IPS-18a (cell line): ENCODE data around the gene RGS11.
A peak's percentile ranks its signal among the peaks of the same experiment; 100 is the strongest.

Experiments used
- H3K27ac ChIP-seq: one replicate; pipeline ENCODE4 v1.5.1; 2013; ENCODE audit warnings: low read length
- H3K27me3 ChIP-seq: one replicate; pipeline ENCODE4 v1.6.1; 2013; ENCODE audit warnings: mild to moderate bottlenecking, low read length; ENCODE audit not compliant: control insufficient read depth, insufficient read depth
- H3K36me3 ChIP-seq: one replicate; pipeline ENCODE4 v1.6.1; 2013; ENCODE audit warnings: low read depth, low read length; ENCODE audit not compliant: control insufficient read depth
- H3K4me1 ChIP-seq: one replicate; pipeline ENCODE4 v1.6.1; 2013; ENCODE audit warnings: low read depth, low read length; ENCODE audit not compliant: control insufficient read depth
- H3K4me3 ChIP-seq: one replicate; pipeline ENCODE4 v1.5.1; 2013; ENCODE audit warnings: low read length
- H3K9ac ChIP-seq: one replicate; pipeline ENCODE4 v1.6.1; 2013; ENCODE audit warnings: mild to moderate bottlenecking, low read length, moderate library complexity
- H3K9me3 ChIP-seq: one replicate; pipeline ENCODE4 v1.6.1; 2013; ENCODE audit warnings: low read depth, low read length; ENCODE audit not compliant: control insufficient read depth

The RGS11 gene

DNA sequence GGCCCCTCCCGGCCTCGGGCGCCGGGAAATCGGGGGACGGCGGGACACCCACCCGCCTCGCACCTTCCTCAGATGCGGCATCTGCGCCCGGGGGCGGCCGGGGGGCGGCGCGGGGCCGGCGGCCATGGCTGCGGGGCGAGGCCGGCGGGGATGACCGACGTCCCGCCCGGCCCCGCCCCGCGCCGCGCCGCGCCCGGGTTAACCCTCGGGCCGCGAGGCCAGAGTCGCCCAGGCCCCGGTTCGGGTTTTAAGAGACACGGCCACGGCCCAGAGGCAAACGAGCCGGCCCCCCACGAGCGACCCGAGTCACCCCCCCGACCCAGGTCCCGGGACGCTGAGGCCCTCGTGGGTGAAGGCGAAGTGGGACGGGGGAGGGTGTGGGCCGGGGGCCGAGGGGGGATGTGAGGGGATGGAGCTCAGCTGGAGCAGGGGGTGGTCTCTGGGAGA is at the start of gene RGS11:
Gene RGS11, minus strand, starts transcription at position 159 of the 447 bp plus-strand sequence. Its CDS starts 33 bp downstream, at position 126.
- peaks cover 49% of the 10 kb centered on the region for H3K27me3 ChIP-seq
- H3K9ac ChIP-seq: no peak within 1 kb of the TSS
- H3K4me1 ChIP-seq: no peaks in the 10 kb centered on the region
- H3K27ac ChIP-seq: no peak within 1 kb of the TSS
- no peaks in the 10 kb centered on the region for H3K9me3 ChIP-seq
- no peaks in the 10 kb centered on the region for H3K36me3 ChIP-seq
- peak within 1 kb of the TSS; percentile 53 for H3K4me3 ChIP-seq

DNA sequence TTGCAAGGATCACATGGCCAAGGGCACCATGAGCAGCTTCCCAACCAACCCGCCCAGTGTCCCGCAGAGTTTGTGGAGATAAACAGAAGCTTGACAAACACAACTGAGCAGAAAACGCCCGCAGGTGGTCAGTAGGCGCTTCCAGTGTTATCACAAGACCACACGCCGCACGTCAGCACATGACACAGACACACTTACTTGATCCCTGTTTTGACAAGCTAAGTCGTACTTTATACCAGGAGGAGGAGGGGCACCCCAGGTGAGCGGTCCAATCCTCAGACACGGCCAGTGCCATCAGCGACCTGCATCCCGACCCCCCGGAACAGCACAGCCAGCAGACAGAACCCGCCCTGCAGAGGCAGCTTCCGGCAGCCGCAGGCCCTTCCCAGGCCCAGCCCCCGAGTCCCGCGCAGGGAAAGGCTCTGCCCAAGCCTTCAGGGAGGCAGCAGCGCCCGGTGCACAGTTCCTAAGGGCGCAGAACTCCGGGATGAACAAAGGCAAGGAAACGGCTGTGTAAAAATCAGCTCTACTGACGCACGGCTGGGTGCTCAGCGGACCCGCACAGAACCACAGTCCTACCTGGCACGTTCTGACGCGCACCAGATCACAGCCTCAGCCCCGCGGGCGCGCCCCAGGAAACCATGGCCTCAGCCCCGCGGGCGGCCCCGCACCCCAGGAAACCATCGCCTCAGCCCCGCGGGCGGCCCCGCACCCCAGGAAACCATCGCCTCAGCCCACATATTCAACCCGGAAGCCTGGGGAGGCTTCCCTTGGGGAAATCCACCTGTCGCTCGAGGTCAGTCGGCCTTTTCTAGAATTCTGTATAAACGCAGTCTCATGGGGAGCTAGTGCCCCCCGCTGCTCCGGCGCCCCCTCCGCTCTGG is 48.9 kb upstream of the RGS11 start:
- H3K9me3 ChIP-seq: no peaks in the 10 kb centered on the region
- H3K27me3 ChIP-seq: no peaks in the 10 kb centered on the region
- H3K36me3 ChIP-seq: no peaks in the 10 kb centered on the region
- no peak overlapping the region for H3K27ac ChIP-seq
- peaks cover 5% of the 10 kb centered on the region for H3K4me1 ChIP-seq
- no peak overlapping the region for H3K4me3 ChIP-seq
- H3K9ac ChIP-seq: no peak overlapping the region

- no peaks in the 10 kb centered on the region for H3K27me3 ChIP-seq
- no peaks in the 10 kb centered on the region for H3K9me3 ChIP-seq
- no peaks in the 10 kb centered on the region for H3K36me3 ChIP-seq
- no peak overlapping the region for H3K9ac ChIP-seq
- H3K4me3 ChIP-seq: no peak overlapping the region
- H3K27ac ChIP-seq: no peak overlapping the region
- H3K4me1 ChIP-seq: peaks cover 8% of the 10 kb centered on the region
Observed at GRCh38 chr16:324201-324450, 48.4 kb upstream of the RGS11 start.

DNA sequence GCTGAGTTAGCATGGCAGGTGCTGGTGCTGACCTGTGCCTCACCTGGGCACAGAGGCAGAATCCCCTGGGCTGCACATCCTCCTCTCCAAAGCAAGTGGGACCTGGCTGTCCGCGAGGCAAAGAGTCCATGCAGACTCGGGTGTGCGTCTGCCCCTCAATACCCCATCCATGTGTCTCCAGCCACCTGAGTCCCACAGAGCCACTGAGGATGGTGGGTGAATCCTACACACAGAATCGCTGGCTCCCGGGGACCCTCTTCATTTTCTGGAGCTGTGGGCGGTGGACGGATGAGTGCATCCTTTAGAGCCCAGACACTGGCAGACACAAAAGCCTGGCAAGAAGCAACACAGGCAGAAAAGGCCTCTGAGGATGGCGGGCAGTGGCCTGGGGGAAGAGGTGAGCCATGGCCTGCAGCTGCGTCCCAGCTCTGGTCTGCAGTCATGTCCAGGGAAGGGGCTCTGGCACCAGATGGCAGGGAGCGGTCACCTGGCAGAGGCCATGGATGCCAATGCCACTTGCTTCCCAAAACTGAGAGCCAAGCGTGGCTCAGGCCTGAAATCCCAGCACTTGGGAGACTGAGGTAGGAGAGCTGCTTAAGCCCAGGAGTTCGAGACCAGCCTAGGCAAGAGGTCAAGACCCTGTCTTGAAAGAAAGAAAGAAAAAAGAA is 46.9 kb upstream of the RGS11 start:
- Histone ChIP-seq H3K4me3 (no peak overlapping the region), H3K9ac (no peak overlapping the region), H3K9me3 (no peaks in the 10 kb centered on the region), H3K36me3 (no peaks in the 10 kb centered on the region), H3K27me3 (no peaks in the 10 kb centered on the region), H3K27ac (no peak overlapping the region), H3K4me1 (peaks cover 12% of the 10 kb centered on the region)

GRCh38 chr16:321532-321931 is 45.8 kb upstream of the RGS11 start:
- no peak overlapping the region for H3K4me3 ChIP-seq
- no peak overlapping the region for H3K9ac ChIP-seq
- H3K4me1 ChIP-seq: peaks cover 12% of the 10 kb centered on the region
- H3K9me3 ChIP-seq: no peaks in the 10 kb centered on the region
- H3K27me3 ChIP-seq: no peaks in the 10 kb centered on the region
- no peaks in the 10 kb centered on the region for H3K36me3 ChIP-seq
- no peak overlapping the region for H3K27ac ChIP-seq

GRCh38 chr16:320206-320605 is 44.5 kb upstream of the RGS11 start:
- Histone ChIP-seq H3K27ac (no peak overlapping the region), H3K36me3 (no peaks in the 10 kb centered on the region), H3K9ac (no peak overlapping the region), H3K27me3 (no peaks in the 10 kb centered on the region), H3K9me3 (no peaks in the 10 kb centered on the region), H3K4me1 (peaks cover 12% of the 10 kb centered on the region), H3K4me3 (no peak overlapping the region)

DNA sequence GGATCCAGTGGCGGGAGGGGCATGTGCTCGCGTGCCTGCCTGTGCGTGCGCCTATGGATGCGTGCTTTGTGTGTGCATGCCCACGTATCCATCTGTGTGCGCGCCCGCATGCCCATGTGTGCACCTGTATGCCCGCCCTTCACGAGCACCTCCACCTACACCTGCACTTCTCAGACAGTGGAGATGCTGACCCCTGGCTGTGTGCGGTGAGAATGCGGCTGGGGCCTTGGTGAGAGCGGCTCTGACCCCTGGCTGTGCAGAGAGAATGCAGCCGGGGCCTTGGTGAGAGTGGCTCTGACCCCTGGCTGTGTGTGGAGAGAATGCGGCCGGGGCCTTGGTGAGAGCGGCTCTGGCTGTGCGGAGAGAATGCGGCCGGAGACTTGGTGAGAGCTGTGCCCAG is 42.9 kb upstream of the RGS11 start:
- Histone ChIP-seq H3K27me3 (no peaks in the 10 kb centered on the region), H3K9ac (no peak overlapping the region), H3K4me1 (peaks cover 7% of the 10 kb centered on the region), H3K36me3 (peaks cover 9% of the 10 kb centered on the region), H3K27ac (no peak overlapping the region), H3K4me3 (no peak overlapping the region), H3K9me3 (no peaks in the 10 kb centered on the region)

DNA sequence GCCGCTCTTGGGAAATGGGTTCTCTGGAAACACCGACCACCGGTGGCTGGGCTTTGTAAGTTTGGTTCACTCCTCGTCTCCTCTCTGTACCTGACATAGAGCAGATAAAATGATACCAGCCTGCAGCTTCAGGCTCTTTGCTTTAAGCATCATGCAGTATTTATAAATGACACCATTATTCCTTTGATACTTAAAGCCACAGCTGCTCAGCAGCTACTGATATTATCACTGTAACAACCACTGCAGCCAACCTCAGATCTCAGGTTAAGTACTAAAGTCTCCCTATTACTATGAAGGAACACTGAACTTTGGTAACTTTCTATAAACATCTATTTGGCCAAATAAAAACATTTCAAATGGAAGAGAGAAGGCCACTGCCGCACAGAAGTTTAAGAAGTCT is 41.8 kb upstream of the RGS11 start:
- Histone ChIP-seq H3K9ac (no peak overlapping the region), H3K36me3 (peaks cover 11% of the 10 kb centered on the region), H3K4me1 (peaks cover 7% of the 10 kb centered on the region), H3K27ac (no peak overlapping the region), H3K9me3 (no peaks in the 10 kb centered on the region), H3K27me3 (no peaks in the 10 kb centered on the region), H3K4me3 (no peak overlapping the region)

DNA sequence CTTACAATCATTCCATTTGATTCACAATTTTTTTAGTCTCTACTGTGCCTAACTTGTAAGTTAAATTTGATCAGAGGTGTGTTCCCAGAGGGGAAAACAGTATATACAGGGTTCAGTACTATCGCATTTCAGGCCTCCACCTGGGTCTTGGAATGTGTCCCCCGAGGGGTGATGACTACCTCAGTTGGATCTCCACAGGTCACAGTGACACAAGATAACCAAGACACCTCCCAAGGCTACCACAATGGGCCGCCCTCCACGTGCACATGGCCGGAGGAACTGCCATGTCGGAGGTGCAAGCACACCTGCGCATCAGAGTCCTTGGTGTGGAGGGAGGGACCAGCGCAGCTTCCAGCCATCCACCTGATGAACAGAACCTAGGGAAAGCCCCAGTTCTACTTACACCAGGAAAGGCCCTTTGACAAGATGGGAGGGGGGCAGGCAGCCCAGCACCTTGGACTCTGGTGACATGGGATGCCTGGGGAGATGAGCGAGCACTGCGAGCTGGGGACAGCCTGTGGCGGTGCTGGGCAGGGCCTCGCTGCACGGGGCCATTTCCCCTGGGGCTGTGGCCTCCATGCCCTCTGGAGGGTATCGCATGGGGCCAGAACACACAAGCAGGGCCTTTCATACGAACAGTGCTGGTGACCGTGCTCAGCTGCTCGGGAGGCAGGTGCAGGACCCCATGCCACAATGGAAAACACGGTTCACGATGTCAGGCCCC is 41.2 kb upstream of the RGS11 start:
- no peak overlapping the region for H3K9ac ChIP-seq
- H3K4me1 ChIP-seq: peaks cover 7% of the 10 kb centered on the region
- no peak overlapping the region for H3K4me3 ChIP-seq
- no peaks in the 10 kb centered on the region for H3K9me3 ChIP-seq
- H3K27ac ChIP-seq: no peak overlapping the region
- peaks cover 12% of the 10 kb centered on the region for H3K36me3 ChIP-seq
- H3K27me3 ChIP-seq: no peaks in the 10 kb centered on the region

GRCh38 chr16:314795-315299 is 39.1 kb upstream of the RGS11 start:
- H3K9me3 ChIP-seq: no peaks in the 10 kb centered on the region
- peaks cover 7% of the 10 kb centered on the region for H3K4me1 ChIP-seq
- H3K4me3 ChIP-seq: no peak overlapping the region
- H3K9ac ChIP-seq: no peak overlapping the region
- no peak overlapping the region for H3K27ac ChIP-seq
- peaks cover 13% of the 10 kb centered on the region for H3K36me3 ChIP-seq
- H3K27me3 ChIP-seq: no peaks in the 10 kb centered on the region

GRCh38 chr16:314351-314750 is 38.6 kb upstream of the RGS11 start:
- Histone ChIP-seq H3K36me3 (peaks cover 13% of the 10 kb centered on the region), H3K9ac (no peak overlapping the region)

More at GRCh38 chr16:314351-314750, 38.6 kb upstream of the RGS11 start:
- peaks cover 5% of the 10 kb centered on the region for H3K4me1 ChIP-seq
- H3K27me3 ChIP-seq: no peaks in the 10 kb centered on the region
- H3K4me3 ChIP-seq: no peak overlapping the region
- H3K9me3 ChIP-seq: no peaks in the 10 kb centered on the region
- no peak overlapping the region for H3K27ac ChIP-seq
